ENCODE measurements around the gene TSEN15. TPM values are rescaled to one million over a fixed set of nuclear protein-coding genes. Genes with fewer than 3 reads are reported as not detected.

Gene TSEN15
- total and polyA plus RNA-seq, 2 of the 13 experiments (the other 11 are each of a cell fraction or from before 2014, with no cell fraction given): 25.6 to 35.8 TPM

- TF ChIP-seq ZNF281 (CRISPR knock-in tag; IDR thresholded peaks at IDR 0.05; ENCODE audit: borderline replicate concordance) (no peak; the same call in 1 of the 2 replicates), AFF4 (CRISPR knock-in tag; IDR thresholded peaks at IDR 0.05) (peak; percentile 84), ZNF704 (CRISPR knock-in tag; IDR thresholded peaks at IDR 0.05; ENCODE audit: borderline replicate concordance) (peak; percentile 87; the same call in 1 of the 2 replicates), ZNF503 (CRISPR knock-in tag; IDR thresholded peaks at IDR 0.05) (no peak; the same call in none of the 2 replicates), ZNF362 (CRISPR knock-in tag; IDR thresholded peaks at IDR 0.05; ENCODE audit: borderline replicate concordance) (peak; percentile 45; the same call in 1 of the 2 replicates), CHCHD3 (CRISPR knock-in tag; IDR thresholded peaks at IDR 0.05) (no peak), ZSCAN9 (CRISPR knock-in tag; IDR thresholded peaks at IDR 0.05; ENCODE audit: borderline replicate concordance) (peak; percentile 91; the same call in 1 of the 2 replicates), ZNF709 (CRISPR knock-in tag; IDR thresholded peaks at IDR 0.05) (peak; percentile 84), CSRNP2 (CRISPR knock-in tag; conservative IDR thresholded peaks at IDR 0.05; ENCODE audit: low read depth) (no peak)
Observed at GRCh38 chr1:184051485-184052193, at the start of gene TSEN15 (continued).

Data from HepG2 (cell line).